Suprapubic skin (tissue), 4 donors: ENCODE data around the gene NSD1.

Experiments
- CTCF ChIP-seq, 2 donors: fragments of 200-600 bp in 1 of 2; fragments of 450-650 bp in 1 of 2; sonication (generic) in 1 of 2; IDR thresholded peaks; one replicate each; pipeline ENCODE4 v1.5.1; 2016 to 2019; ENCODE audit warnings: antibody characterized with exemption in 2 of 2, mild to moderate bottlenecking in 1 of 2, moderate library complexity in 1 of 2
- POLR2A ChIP-seq, 2 donors: fragments of 450-650 bp; IDR thresholded peaks; one replicate each; pipeline ENCODE4 v1.6.1; 2017; ENCODE audit warnings: antibody characterized with exemption in 2 of 2, mild to moderate bottlenecking in 2 of 2, moderate library complexity in 2 of 2
- POLR2AphosphoS5 ChIP-seq, 3 donors: sonication (generic); formaldehyde crosslinking; IDR thresholded peaks; one replicate each; pipeline ENCODE4 v1.6.1; 2017; ENCODE audit warnings: antibody characterized with exemption in 3 of 3

- TF ChIP-seq CTCF (IDR thresholded peaks at IDR 0.05) (no peak), POLR2A (IDR thresholded peaks at IDR 0.05) (no peak), POLR2AphosphoS5 (IDR thresholded peaks at IDR 0.05) (no peak)
Observed at GRCh38 chr5:177306674-177307543, 173.3 kb downstream of the NSD1 start.
